ENCODE results near the gene SNRPA.

SNRPA gene

GRCh38 chr19:40750874-40751537 lies at the start of gene SNRPA:
Gene SNRPA (plus strand): TSS chr19:40751203. CDS start chr19:40751409, 206 bp downstream.
- peak; percentile 97 for DNase-seq

DNA sequence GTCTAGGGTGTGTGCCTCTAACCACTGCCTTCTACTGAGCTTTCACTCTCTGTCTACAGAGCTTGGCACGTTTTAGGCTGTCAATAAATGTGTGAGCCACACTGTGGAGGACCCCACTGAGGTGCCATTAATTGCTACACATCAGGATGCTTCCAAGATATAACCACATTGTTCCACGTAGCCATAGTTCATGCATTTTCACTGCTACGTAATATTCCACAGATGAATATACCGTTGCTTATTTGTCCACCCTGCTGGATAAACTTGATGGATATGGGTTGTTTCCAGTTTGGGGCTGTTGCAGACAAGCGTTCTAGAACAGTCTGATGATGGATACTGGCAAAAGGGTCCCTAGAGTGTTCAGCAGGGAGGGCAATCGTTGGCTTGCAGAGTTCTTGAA lies 49.2 kb upstream of the SNRPA start:
- no peak for DNase-seq

DNA sequence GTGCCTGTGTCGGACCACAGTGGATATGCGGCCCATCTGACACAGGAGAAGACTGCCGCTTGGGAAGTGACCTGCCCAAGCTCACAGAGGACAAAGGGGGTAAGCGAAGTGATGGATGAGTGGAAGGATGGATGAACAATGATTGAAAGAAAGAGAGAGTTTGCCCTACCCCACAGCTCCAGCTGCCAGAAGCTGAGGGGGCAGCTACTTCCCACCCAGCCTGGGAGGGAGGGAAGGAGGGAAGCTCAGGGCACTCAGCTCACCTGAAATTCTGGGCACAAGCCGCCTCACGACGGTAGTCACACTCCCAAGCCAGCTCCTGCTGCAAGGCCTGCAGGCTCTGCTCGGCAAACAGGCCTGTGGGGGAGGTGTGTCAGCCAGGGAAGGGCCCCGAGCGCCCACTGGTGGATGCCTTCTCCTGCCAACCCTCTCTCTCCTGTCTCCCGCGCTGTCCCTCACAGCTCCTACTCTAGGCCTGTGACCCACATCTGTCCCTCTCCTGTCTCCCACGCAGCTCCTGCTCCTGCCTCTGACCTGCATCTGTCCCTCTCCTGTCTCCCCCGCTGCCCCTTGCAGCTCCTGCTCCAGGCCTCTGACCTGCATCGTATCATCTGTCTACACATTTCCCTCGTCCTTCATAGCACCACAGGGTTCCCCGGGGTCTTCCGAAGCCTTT lies 48.5 kb upstream of the SNRPA start:
- no peak for DNase-seq

- no peak for DNase-seq
Measured at GRCh38 chr19:40703029-40703755, 47.8 kb upstream of the SNRPA start.

- no peak for DNase-seq
Measured at GRCh38 chr19:40704491-40705361, 46.3 kb upstream of the SNRPA start.

DNA sequence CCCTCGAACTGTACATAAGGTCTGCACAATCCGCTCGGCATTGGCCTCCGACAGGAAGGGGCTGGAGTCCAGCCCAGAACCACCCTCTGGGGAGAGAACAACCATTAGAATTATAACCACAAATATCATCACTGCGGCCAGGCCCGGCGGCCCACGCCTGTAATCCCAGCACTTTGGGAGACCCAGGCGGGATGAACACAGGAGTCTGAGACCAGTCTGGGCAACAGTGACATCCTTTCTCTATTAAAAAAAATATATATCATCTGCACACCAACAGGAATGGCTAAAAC lies 45.7 kb upstream of the SNRPA start:
- DNase-seq: no peak

GRCh38 chr19:40705950-40706619 lies 44.9 kb upstream of the SNRPA start:
- DNase-seq: no peak

GRCh38 chr19:40707615-40708014 lies 43.4 kb upstream of the SNRPA start:
- no peak for DNase-seq

DNA sequence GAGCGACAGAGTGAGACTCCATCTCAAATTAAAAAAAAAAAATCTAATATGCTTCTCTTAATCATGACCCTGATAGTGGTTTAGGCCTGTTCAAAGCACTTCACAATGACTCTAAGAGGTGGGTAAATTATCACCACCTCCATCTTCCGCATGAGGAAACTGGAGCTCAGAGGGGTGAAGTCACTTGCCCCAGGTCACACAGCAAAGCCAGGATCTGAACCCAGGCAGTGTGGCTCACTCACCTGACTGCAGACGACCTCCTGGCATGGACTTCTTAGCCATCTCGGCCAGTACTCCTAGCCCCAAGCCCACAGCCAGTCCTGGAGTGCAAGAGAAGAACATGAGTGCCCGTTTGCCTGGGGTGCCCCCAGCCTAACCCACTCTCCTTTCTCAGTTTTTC lies 41.2 kb upstream of the SNRPA start:
- DNase-seq: no peak

DNA sequence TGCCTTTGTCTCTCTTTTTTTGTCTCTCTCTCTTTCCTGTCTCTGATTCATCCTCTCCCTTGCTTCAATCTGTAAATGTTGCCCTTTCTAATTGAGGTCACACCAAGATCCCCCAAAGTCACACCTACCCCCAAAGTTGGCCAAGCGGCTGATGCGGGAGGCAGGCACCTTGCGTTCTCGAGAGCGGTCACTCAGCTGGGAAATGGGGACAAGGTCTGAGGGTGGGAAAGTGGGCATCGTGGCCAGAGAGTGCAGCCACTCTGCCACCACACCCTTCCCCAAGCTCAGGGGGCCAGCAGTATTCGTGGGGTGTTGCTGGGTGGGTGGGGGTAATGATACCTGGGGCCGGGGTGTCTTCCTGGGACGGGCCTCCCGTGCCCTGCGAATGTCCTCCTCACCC lies 37.1 kb upstream of the SNRPA start:
- no peak for DNase-seq

DNA sequence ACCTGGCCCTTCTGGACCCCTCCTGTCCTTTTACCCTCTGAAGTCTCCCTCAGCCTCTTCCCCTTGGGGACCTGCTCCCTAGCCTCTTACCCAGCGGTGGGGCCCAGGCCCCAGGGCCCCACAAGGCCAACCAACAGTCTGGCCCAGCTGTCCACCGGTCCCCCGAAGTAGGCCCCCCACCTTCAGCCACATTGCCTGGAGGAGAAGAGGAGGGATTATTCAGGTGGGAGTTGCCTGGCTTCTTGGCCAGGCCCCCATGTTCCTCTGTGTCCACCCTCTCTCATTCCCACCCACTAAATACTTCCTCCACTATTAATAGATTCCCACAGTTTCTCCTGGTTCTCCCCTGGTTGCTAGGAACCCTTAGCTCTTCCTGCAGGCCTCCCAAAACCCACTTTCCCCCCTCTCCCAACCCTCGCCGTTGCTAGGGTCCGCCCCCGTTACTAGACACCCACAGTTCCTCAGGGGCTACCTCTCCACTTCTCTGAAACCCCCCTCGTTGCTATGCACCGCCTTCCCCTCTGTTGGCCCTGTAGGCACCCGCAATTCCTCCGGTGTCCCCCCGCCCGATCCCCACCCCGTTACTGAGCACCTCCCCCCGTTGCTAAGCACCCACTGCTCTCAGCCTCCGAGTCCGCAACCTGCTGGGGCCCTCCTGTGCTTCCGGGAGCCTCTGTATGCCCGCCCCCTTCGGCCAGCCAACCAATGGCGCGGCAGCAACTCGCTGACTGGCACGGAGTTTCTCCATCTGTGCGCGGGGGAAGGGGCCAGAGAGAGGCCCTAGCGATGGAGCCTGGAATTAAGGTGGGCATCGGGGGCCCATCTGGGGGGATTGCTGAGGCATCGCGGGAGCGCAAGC lies 36.3 kb upstream of the SNRPA start:
- peak; percentile 89 for DNase-seq

DNA sequence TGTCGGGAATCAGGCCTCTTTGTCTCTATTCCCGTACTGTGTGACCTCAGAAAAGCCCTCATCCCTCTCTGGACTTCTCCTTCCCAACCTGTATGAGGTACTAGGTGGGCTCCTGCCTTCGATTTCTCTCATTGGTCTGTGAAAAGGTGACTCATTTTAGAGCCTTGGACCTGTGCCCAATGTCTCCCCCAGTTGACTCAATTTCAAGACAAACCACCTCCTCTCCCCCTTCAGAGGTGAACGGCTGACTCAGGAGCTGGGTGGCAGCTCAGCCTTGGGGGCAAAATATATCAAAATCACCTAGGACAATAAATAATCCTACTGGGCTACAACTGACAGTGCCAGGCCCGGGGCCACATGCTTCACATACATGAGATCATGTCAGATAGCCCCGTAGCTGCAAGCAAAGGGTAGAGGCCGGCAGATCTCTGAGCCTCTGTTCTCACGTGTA lies 34.9 kb upstream of the SNRPA start:
- DNase-seq: peak; percentile 98

DNA sequence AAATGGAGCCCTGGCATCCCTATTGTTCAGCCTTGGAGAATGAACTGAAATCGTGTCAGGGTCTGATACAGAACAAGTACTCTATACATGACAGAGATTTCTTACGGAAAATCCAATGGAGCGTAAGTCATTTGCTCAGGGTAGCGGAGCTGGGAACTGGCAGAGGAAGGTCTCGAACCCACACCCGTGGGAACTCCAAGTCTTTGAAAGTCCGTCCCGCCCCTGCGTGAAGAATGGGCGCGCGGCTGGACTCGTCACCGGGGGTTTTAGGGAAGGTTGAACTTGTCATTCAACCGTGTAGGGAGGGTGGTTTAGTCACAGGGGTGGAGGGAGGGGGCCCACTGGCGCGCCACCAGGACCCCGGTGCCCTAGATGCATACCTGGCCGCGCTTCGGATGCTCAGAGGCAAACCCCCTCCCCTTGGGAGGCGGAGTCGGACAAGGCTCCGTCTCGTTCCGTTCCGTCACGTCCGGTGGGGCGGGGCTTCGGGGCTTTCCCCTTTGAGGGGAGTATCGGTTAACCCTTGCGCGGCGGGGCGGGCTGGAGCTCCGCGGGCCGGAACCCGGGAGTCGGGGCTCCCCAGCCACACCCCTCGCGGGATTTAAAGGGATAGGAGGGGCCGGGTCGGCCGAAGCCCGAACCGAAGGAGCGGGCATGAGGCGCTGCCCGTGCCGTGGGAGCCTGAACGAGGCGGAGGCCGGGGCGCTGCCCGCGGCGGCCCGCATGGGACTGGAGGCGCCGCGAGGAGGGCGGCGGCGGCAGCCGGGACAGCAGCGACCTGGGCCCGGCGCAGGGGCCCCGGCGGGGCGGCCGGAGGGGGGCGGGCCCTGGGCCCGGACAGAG lies 34.3 kb upstream of the SNRPA start, which contains the start of the genes COQ8B and ITPKC:
TSS of gene COQ8B (minus strand) at position 405 of the 843 bp plus-strand sequence. CDS start 2,254 bp downstream, outside the sequence.
TSS of gene ITPKC (plus strand) at position 631 of the 843 bp plus-strand sequence. CDS start at position 655, 24 bp downstream.
- peak; percentile 90 for DNase-seq

GRCh38 chr19:40717325-40717879 lies 33.6 kb upstream of the SNRPA start:
- DNase-seq: peak; percentile 8

- DNase-seq: no peak
Measured at GRCh38 chr19:40717880-40718773, 32.9 kb upstream of the SNRPA start.

DNA sequence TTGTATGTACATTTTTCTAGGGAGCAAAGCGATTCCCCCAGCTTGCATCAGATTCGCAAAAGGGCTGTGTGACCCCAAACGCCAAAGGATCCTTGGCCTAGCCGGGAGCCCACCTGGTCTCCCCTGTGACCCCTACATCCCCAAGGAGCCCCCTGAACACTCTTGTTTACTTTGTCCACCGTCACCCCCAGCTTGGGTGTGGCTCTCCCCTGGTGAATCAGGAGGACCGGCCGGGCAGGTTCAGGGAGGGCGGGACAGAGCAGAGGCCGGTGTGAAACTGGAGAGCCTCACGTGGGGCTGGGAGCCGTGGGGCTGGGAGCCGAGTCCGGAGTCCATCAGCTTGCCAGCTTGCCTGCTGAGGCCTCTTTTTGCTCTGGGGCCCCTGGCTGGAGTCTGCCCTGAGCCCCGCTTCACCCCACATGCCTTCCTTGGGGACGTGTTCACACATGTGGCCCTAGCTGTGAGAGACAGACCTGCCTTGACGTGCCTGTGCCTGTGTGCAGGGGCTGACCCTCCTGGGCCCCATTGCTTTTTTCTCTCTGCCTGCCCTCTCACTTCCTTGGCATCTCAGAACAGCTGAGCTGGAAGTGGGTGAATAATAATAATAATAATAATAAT lies 32.1 kb upstream of the SNRPA start:
- DNase-seq: peak; percentile 65

DNA sequence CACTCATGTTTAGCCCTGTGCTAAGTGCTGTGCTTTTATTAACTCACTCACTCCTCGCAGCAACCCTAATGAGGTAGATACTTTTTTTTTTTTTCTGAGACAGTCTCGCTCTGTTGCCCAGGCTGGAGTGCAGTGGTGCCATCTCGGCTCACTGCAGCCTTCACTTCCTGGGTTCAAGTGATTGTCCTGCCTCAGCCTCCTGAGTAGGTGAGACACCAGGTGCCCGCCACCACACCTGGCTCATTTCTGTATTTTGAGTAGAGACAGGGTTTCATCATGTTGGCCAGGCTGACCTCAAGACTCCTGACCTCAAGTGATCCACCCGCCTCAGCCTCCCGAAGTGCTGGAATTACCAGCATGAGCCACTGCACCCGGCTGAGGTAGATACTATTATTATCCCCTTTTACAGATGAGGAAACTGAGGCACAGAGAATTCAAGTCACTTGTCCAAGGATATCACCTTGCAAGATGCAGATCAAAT lies 31.5 kb upstream of the SNRPA start:
- peak; percentile 65 for DNase-seq

DNA sequence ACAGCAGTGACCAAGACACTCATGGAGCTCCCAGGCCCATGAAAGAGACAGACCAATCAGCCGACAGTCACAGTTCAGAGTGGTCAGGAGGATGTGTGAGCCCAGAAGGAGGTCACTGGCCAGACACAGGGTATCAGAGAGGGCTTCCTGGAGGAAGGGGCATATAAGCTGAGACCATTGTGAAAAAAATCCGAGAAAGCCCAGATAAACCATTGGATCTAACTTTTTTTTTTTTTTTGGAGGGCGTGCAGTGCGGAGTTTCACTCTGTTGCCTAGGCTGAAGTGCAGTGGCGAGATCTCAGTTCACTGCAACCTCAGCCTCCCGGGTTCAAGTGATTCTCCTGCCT lies 29.9 kb upstream of the SNRPA start:
- DNase-seq: no peak
